Measurements from ENCODE around the gene CPD.
"Not testable (repeated sequence)": the region's sequence is repeated elsewhere in the genome, so short reads cannot be mapped to it uniquely, and the experiment has no call there.

The CPD gene

GRCh38 chr17:30443721-30444120 is 65.0 kb downstream of the CPD start:
- DNase-seq, result no peak

GRCh38 chr17:30446640-30447039 is 67.9 kb downstream of the CPD start:
- not testable (repeated sequence) for DNase-seq

- no peak for DNase-seq
These were observed 70.8 kb downstream of the CPD start for GRCh38 chr17:30449480-30449879.

- DNase-seq, result no peak
These were observed 71.6 kb downstream of the CPD start for GRCh38 chr17:30450125-30451027.

GRCh38 chr17:30454635-30455034 is 75.9 kb downstream of the CPD start:
- DNase-seq, result no peak

GRCh38 chr17:30458371-30458770 is 79.6 kb downstream of the CPD start:
- no peak for DNase-seq

- not testable (repeated sequence) for DNase-seq
These were observed 80.2 kb downstream of the CPD start for GRCh38 chr17:30458797-30459413.

GRCh38 chr17:30468465-30468864 is 89.7 kb downstream of the CPD start:
- no peak for DNase-seq

GRCh38 chr17:30472238-30472890 is 93.6 kb downstream of the CPD start:
- DNase-seq, result no peak

- DNase-seq, result no peak
These were observed 96.5 kb downstream of the CPD start for GRCh38 chr17:30475206-30475605.

- DNase-seq, result no peak
These were observed 98.0 kb downstream of the CPD start for GRCh38 chr17:30476726-30477082.

- DNase-seq, result peak; percentile 74 to 84 (median 81)
These were observed 98.5 kb downstream of the CPD start, which contains the start of gene GOSR1 for GRCh38 chr17:30477083-30477773. GOSR1 (plus strand) TSS chr17:30477408; CDS start chr17:30477434, 26 bp downstream.

- DNase-seq, result no peak
These were observed 99.0 kb downstream of the CPD start for GRCh38 chr17:30477774-30478115.

GRCh38 chr17:30482555-30482954 is 103.8 kb downstream of the CPD start:
- no peak for DNase-seq

GRCh38 chr17:30483159-30483558 is 104.4 kb downstream of the CPD start:
- no peak for DNase-seq

- DNase-seq, result no peak
These were observed 115.1 kb downstream of the CPD start for GRCh38 chr17:30493780-30494179.

- no peak for DNase-seq
These were observed 116.9 kb downstream of the CPD start for GRCh38 chr17:30495586-30495985.

GRCh38 chr17:30503558-30503957 is 124.8 kb downstream of the CPD start:
- DNase-seq, result no peak

- DNase-seq, result no peak
These were observed 127.2 kb downstream of the CPD start for GRCh38 chr17:30505868-30506417.

- DNase-seq, result no peak
These were observed 127.8 kb downstream of the CPD start for GRCh38 chr17:30506481-30506880.

GRCh38 chr17:30513346-30513745 is 134.6 kb downstream of the CPD start:
- no peak for DNase-seq

- no peak for DNase-seq
These were observed 136.3 kb downstream of the CPD start for GRCh38 chr17:30514895-30515596.

All from activated CD4-positive, CD25-positive, alpha-beta regulatory T cell (primary cell).